GM19468 (cell line): ENCODE results near the gene NFIA.
"Not testable (repeated sequence)": the region's sequence is repeated elsewhere in the genome, so short reads cannot be mapped to it uniquely, and the experiment has no call there.

Experiments
- ATAC-seq: cut with Tn5 transposase; IDR thresholded peaks from one replicate; pipeline ENCODE4 v1.9.1; 2021; ENCODE audit warnings: mild to moderate bottlenecking, moderate library complexity, moderate number of reproducible peaks; ENCODE audit not compliant: unreplicated experiment; ENCODE audit errors: extremely low read depth

Gene NFIA

GRCh38 chr1:61453111-61453961 lies 371.0 kb downstream of the NFIA start:
- no peak for ATAC-seq

DNA sequence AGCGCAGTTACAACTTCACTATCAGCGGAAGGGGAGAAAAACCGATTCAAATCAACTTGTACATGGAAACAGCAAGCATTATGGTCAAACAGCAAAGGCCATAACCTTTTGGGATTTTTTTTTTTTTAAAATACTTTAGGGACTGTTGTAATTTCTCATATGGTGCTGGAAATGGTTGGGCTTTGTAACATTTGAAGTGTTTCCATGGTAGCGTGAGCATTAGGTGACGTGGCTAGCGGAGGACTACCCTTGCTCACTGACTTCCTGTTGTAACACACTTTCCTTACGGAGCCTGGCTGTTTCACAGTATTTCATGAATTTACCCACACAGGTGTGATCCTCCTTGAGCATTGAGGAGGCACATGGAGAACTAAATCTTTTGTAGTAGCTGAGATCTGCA lies 373.0 kb downstream of the NFIA start:
- no peak for ATAC-seq

- no peak for ATAC-seq
Measured at GRCh38 chr1:61457526-61458040, 375.2 kb downstream of the NFIA start.

- ATAC-seq: no peak
Measured at GRCh38 chr1:61459345-61459744, 377.0 kb downstream of the NFIA start.

DNA sequence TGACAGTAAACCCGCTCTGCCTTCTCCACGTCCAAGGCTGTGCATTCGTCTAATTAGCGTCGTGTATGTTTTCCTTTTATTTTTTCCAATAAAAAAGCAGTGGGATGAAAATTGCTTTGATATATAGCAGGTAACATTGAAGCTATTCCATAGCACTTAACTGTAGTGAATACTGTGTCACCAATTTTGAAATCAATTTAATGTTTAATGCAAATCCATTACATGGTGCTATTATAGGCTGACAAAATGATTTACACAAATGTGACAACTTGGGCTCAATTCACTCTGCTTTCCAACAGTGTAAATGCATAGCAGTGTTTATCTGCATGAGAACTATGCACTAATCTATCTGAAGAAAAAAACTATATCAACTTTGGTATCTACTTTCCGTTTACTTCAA lies 377.8 kb downstream of the NFIA start:
- no peak for ATAC-seq

DNA sequence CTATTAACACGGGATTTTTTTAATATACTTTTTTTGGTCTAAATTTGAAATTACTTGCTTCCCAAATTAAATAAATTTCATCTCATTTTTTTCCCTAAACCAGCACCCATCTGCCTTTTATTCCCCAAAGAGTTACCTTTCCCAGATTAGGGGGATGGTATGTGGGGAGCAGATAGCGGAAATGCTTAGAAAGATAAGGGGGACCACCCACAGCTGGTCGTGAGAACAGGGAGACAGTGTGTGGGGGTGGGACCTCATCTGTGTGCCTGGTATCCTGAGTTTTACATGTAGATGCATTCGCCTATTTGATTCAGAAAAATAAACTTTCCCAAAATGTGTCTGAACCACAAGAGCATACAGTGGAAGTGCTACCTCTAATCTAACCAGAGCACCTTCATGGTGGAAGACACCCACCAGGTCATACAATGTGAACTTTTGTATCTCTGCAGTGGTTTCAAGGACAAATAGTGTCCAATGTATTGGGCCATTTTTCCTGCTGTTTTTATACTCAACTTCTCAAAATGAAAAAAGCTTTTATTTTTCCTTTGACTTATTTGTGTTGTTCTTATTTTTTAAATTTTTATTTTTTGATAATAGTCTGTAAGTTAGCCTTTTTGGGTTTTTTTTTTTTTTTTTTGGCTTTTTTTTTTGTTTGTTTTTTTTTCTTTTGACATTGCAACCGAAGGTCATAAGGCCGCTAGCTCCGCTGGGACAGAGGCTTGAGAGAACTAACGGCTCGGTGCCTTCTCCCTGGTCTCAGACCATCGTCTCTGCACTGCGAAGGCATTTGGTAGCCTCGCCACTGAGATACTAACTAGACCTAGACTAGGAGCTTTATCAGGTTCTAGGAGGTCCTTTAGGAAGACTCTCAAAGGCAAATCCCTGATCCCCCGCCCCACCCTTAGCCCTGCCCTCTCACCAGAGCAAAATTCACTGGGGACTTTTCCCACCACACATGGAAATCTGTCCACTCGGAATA lies 379.3 kb downstream of the NFIA start:
- ATAC-seq: no peak

- no peak for ATAC-seq
Measured at GRCh38 chr1:61462628-61463027, 380.3 kb downstream of the NFIA start.

- ATAC-seq: no peak
Measured at GRCh38 chr1:61463220-61463619, 380.9 kb downstream of the NFIA start.

- not testable (repeated sequence) for ATAC-seq
Measured at GRCh38 chr1:61467836-61468235, 385.5 kb downstream of the NFIA start.

DNA sequence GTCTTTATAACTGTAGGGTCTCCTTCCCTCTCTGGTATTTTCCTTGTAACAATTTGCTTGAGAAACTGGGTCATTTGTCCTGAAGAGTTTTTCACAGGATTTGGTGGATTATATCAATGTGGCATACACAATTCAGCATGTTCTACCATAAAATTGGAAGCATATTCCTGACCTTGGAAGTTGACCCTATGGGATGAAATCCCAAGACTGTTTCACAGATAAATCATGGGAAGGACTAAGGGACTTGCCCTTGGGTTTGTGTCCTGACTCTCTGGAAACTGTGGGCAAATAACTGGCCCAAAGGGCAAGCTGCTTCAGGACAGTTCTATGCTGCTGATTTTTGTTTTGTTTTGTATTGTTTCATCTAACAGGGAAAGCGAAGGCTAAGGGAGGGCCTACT lies 387.0 kb downstream of the NFIA start:
- ATAC-seq: no peak

DNA sequence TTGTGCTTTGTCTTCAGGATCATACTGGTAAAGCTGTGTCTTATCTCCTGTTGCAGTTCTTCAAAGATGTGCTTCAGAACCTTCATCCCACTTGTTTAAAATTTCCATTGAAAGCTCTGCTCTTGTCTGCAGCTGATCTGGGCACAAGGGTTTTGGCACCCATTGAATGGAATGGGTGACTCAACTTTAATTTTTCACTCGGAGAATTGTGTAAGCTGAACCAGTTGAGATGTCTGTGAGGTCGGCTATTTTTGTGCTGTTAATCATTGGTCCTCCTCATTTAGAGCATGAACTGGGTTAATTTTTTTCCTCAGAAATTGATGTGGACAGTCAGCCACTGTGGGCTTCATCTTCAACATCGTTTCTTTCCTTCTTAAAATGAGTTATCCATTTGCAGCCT lies 390.5 kb downstream of the NFIA start:
- no peak for ATAC-seq

DNA sequence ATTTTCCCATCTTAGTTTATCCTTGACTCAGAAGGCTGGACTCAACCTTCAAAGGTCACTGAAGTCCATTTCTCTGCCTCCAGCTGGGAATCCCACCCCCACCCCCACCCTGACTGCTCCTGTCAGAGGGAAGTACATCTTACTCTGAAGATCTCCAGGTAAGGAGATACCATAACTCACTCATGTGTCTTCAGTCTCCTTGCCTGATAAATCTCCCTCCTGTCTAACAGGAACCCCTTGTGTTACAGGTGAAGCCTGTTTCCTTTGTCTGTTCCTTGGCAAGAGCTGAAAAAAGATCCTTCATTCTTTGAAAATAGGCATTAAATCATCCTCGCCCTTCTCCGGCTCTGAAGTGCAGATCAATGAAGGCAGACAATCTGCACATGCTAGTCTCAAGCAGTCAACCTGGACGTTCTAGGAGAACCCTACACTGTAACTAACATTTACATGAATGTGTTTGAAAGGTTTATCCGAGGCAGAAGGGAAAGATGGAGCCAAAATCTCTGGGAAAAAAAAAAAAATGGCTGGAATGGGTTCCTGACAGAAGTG lies 392.0 kb downstream of the NFIA start:
- ATAC-seq: no peak

- ATAC-seq: no peak
Measured at GRCh38 chr1:61474963-61475362, 392.6 kb downstream of the NFIA start.

DNA sequence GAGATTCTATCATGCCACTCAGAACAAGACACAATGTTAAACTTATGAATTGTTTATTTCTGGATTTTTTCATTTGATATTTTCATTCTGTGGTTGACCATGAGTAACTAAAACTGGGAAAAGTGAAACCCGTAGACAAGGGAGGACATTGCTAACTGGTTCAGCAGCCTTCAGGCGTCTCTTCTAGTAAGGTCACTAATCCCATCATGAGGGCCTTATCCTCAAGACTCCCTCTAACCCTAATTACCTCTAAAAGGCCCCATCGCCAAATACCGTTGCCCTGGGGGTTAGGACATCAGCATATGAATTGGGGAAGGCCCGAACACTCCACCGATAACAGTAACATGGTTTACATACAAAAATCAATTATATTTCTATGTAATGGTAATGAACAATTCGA lies 394.9 kb downstream of the NFIA start:
- ATAC-seq: no peak

- no peak for ATAC-seq
Measured at GRCh38 chr1:61480273-61480935, 398.0 kb downstream of the NFIA start.

DNA sequence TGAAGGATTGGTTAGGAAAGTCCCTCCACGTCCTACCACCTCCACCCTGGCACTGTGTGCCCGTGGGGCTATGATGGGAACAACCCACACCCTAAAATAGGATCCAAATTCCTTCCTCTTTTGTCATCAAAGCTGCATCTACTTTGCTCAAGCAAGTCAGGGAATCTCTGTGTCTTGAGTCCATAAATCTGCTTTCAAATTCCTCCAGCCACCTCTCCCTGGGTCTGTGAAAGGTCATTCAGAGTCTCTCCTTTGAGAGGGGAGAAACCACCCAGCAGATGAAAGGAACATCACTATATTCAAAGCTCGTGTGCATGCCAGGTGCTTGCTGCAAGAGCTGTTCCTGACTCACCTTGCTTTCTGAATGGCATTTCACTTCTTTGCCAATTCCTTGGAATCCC lies 399.0 kb downstream of the NFIA start:
- no peak for ATAC-seq

- no peak for ATAC-seq
Measured at GRCh38 chr1:61482170-61482734, 399.9 kb downstream of the NFIA start.

DNA sequence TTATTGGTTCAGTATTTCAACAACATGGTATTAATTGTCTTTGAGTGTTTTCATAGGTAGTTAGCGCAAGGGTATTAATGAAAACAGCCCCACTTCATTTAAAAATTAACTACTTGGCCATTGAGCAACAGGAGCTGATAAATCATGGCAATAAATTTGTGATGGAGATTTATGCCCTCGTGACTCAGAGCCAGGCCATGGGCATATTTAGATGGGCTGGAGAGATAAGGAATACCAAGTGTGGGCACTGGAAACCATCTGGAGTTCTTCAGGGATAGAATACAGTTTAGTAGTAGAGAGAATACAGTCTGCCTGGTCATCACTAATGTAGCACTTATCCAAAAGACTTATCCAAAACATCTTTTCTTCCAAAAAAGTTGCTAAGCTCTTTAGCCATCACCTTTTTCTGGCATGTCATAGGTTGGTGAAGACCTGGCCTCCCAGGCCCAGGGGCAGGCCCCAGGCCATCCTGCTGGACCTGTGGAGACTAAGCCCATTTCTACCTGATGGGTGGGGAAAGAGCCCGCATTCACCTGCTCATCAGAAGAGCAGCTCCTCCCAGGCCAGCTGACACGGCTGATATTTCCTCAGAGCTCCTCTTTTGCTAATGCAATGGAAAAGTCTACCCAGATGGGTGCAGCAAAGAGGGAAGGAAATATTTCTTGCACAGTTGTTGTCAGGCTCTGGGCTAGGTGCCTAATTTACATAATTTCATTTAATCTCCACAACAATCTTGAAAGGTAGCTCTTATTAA lies 404.6 kb downstream of the NFIA start:
- ATAC-seq: no peak

- ATAC-seq: no peak
Measured at GRCh38 chr1:61487801-61488200, 405.4 kb downstream of the NFIA start.
